Activated naive CD4-positive, alpha-beta T cell (primary cell): Measurements from ENCODE around the gene PAF1.

ENCODE experiments used
- DNase-seq, 4 experiments: peaks; one replicate each; lab custom pipeline; 2025; lab: John Stamatoyannopoulos, UW

The PAF1 gene

DNA sequence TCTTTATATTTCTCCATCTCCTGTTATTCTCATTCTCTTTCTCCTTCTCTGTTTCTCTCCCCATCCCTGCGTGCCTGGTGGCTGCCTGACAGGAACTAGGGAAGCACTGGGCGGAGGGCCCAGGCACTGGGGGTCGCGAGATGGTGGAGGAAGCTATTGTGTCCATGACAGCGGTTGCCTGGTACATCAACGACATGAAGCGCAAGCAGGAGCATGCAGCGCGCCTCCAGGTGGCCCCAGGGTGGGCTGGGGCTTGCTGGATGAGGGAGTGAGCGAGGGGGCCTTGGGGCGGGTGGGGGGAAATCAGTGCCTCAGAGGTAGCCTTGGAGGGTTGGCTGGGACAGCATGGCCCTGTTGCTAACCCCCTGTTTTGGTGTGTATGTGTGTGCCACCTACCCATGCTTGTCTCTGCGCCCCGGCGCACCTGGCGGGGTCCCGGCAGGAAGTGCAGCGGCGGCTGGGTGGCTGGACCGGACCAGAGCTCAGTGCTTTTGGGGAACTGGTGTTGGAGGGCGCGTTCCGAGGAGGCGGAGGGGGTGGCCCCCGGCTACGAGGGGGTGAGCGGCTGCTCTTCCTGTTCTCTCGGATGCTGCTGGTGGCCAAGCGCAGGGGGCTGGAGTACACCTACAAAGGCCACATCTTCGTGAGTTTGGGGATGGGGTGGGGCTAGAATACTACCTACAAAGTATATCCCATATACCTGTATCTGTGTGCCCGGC, 26.7 kb upstream of the PAF1 start:
- no peak for DNase-seq

DNA sequence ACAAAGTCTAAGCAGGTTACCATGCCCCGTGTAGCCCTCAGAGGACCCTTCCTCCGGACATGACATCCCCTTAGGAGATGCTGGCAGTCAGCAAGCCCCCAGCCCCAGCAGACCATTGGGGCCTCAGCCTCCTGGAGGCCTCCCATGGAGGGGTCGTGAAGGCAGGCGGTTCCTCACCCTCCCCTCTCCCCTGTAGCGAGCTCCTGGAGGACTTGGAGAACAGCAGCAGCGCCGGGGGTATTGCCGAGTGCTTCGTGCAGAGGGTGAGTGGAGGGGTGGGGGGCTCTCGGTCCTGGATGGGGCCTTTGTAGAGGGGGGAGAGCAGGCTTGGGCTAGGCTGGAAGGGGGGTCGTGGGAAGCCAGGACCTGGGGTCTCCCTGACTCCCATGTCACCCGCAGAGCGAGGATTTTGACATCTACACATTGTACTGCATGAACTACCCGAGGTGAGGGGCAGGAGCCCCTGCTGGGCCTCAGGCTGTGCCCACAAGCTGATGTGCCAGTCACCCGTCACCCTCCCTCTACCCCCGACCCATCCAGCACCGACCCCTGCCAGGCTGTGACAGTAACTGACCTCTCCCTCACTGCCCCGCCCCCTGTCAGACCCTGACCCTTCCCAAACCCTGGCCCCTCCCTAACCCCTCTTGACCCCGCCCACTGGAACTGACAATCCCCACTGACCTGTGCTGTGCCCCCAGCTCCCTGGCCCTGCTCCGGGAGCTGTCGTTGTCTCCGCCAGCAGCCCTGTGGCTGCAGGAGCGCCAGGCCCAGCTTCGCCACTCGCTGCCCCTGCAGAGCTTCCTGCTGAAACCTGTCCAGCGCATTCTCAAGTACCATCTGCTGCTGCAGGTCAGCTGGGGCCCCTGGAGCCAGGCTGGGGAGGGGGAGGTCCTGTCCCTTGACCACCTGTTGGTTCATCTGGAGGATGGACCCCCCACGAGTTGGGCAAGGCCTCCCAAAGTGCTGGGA, 25.5 kb upstream of the PAF1 start:
- no peak for DNase-seq

DNA sequence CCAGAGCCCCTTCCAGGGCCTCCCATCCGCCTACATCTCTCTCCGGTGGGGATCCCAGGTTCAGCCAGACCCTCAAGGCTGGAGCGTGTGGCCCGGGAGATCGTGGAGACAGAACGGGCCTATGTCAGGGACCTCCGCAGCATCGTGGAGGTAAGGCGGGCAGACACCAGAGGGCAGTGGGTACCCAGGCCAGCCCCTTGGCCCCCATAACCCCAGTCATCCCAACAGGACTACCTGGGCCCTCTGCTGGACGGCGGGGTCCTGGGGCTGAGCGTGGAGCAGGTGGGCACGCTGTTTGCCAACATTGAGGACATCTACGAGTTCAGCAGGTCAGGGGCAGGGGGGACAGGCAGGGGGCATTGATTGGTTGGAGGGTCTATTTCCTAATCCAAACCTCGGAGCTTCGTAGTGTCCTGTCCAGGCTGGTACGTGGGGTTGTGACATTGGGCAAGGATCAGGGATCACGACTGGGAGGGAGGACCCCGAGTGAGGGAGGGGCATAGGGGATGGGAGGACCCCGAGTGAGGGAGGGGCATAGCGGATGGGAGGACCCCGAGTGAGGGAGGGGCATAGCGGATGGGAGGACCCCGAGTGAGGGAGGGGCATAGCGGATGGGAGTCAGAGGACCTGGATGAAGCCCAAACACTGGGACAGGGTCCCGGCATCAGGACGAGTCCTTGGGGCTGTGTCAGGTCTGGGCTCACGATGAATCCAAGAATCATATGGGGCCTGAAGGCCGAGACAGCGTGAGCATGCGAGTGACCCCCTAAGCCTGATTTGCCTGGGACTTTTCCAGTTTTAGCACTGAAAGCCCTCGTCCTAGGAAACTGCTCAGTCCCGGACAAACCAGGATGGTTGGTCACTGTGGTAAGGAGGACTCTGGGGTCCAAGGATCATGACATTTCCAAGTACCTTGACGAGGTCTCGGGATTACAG, 24.5 kb upstream of the PAF1 start:
- peak in 1 of 4 experiments; percentile 11 for DNase-seq

DNA sequence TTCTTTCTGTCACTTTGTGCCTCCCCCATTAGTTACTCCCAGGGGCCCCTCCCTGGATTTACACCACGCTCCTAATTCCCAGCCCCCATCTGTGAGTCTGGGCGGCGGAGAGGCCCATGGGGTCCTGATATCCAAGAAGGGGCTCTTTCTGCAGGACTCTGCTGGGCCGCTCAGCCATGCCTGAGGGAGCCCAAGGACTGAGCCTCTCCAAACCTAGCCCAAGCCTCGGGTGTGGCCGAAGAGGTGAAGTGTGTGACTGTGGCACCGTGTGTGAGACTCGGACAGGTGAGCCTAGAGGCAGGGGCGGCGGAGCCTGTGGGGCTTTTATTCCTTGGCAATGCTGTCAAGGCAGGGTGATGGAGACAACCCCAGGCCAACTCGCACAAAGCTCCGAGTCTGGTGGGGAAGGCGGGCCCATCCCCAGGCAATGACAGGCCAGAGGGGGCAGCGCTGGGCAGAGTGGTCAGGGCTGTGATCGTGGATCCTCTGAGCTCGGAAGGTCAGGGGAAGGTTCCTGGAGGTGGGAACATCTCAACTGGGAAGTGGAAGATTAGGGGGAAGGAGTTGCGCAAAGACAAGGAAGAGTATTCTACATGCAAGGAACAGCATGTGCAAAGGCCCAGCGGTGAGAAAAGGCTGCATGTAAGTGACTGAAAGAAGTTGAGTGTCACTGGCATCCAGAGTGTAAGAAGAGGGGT, 23.2 kb upstream of the PAF1 start:
- no peak for DNase-seq

DNA sequence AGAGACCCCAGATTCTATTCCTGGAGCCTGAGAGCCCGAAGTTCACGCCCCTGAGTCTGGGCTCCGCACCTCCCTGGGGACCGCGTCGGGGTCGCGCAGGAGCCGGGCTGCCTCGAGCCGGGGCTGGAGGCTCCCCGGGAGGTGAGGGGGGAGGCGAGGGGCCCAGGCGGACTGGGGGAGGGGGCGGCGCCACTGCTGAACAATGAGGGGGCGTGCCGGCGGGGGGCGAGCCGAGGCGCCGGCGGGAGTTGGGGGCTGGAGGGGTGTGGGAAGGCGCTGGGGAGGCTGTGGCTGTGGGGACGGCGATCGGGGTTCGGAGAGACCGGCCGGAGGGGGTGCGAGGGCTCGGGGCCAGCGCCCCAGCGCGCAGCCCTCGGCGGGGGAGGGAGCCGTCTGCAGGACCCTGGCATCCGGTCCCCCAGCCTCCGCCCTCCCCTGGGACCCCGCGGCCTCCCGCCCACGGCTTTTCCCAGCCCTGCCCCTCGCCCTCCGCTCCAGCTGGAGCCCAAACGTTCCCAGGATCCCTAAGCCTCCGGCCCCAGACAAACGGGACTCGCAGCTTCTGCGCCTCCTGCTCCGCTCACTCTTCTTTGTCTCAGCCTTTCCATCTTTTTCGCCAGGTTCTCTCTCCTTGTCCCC, 22.5 kb upstream of the PAF1 start:
- peak in 1 of 4 experiments; percentile 35 for DNase-seq

DNA sequence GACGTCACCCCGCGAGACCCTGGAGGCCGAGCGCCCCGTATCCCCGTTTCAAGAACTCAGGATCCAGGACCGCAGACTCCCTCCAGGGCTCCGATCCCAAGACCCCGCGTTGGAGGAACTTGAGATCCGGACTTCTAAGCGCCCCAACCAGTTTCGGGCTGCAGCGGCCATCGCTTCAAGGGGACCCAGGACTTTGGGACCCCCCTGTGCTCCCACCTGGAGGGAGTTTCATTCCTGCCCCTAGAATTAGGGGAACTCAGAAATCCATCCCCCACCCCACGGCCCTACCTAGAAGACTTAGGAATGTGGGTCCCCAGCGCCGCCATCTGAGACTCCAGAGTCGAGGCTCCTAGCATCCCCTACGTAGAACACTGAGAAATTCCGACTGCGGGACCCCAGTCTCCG, 22.0 kb upstream of the PAF1 start:
- peak in 1 of 4 experiments; percentile 35 for DNase-seq

DNA sequence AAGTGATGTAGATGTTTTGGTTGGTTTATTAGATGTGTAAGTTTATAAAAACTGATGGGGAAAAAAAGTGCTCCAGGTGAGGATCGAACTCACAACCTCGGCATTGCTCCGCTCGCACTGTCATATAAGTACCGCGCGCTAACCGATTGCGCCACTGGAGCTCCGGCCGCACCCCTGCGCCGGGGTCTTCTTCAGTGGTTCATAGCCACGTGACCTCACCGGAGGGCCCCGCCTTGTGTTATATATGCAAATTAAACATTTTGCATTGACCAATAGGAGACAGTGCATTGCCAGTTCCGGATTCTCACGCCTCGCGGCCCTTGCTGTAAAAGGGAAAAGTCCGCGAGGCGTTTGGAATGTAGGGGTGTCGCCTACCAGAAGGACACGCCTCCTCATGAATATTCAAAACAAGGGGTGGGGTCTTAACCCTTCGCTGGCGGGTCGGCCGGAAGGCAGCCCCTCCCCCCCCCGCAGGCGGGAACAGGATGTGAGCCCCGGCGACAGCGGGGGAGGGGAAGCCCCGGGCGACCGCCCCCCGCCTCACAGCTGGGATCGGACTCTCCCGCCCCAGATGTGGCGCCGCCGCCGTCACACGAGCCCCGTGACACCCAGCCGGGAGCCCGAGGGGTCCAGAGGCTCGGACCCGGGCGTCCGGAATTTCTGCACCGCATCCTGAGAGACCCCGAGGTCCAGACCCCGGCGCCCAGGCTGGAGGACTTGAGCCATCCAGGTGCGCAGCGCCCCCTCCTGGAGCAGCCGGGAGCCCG, 21.4 kb upstream of the PAF1 start, which contains the start of gene PLEKHG2:
Gene PLEKHG2, plus strand, starts transcription at position 570 of the 767 bp plus-strand sequence. CDS start 1,418 bp downstream, outside the sequence.
- DNase-seq: peak; percentile 98 to 99 (median 98)

DNA sequence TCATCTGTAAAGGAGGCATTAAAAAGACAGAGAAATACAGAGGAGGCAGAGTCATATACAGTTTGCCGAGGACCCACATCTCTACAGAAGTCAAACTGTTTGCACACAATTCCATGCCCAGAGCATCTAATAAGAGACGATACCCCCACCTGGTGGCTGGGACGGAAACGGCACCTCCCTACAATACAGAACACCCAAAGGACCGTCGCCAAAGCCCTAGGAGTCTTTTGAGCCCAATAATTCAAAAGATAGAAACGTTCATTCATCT, 20.9 kb upstream of the PAF1 start:
- peak; percentile 86 to 91 (median 88) for DNase-seq

DNA sequence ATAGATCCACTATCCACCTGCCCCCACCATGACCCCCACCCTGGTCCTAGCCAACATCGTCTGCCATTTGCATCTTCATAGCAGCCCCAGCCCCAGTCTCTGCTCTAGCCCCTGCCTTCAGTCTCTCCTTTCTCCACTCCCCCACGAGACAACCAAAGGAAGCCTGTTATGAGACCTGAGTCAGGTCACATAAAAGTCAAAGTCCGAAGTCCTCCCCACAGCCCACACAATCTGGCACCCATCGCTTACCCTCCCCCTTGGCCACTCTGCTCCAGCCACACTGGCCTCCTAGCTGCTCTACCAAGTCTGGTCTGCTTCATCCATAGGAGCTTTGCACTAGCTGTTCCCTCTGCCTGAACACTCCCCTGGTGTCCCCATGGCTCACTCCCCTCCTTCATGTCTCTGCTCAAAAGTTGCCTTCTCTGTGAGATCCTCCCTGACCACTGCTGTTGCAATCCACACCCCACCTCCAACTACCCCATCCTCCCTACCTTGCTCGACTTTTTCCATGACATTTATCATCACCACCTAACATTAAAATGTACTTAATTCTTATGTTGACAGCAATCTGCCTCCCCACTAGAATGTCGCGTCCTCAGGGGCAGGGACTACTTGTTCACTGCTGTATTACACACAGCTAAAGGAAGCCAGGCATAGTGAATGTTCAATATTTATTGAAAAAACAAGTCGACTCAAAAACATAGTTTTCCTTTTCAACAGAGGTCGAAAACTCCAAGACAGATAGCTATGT, 20.4 kb upstream of the PAF1 start:
- no peak for DNase-seq

DNA sequence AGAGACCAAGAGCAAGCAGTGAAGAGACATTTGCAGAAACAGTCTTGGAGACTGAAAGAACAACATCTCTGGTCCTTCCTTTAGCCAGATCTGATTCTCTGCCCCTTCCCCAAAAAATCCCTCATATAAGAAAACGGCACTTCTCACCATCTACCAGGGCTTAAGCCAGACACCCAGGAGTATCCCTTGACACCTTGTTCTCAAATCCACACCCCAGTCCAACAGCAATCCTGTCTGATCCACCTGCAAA, 19.9 kb upstream of the PAF1 start:
- no peak for DNase-seq

DNA sequence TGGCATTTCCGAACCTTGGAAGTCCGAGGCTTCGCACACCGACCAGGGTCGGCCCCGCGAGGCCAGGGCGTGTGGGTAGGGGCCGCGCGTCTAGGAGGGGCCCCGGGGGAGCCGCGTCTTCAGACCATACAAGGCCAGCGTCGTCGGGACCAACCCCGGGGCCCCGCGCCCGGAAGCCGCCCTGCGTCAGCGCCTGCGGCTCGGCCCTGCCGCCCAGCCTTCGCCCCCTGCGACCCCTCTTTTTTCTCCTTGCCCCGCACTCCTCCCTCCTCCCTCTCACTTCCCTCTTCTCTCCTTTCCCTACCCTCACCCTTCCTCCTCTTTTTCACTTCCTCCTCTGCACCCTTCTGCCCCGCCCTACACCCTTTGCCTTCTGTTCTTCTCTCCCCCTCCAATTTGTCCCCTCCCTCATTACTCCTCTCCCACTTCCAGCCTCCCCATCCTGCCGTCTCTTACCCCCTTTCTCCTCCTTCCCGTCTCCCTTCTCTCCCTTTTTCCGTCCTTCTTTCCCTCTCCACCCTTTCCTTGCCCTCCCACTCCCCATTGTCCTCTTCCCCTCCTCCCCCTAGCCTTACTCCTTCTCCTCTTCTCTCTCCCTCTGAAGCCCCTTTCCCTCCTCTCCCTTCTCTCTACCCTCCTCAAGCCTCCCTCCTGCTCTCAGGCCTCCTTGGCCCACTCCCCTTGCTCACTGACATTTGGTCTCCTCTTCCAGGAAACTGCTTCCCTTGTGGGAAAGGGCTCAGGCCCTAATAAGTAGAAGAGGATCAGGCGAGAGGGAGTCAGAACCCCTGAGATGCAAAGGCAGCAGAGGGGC, 19.3 kb upstream of the PAF1 start:
- DNase-seq: peak in 2 of 4 experiments; percentile 51 to 61

DNA sequence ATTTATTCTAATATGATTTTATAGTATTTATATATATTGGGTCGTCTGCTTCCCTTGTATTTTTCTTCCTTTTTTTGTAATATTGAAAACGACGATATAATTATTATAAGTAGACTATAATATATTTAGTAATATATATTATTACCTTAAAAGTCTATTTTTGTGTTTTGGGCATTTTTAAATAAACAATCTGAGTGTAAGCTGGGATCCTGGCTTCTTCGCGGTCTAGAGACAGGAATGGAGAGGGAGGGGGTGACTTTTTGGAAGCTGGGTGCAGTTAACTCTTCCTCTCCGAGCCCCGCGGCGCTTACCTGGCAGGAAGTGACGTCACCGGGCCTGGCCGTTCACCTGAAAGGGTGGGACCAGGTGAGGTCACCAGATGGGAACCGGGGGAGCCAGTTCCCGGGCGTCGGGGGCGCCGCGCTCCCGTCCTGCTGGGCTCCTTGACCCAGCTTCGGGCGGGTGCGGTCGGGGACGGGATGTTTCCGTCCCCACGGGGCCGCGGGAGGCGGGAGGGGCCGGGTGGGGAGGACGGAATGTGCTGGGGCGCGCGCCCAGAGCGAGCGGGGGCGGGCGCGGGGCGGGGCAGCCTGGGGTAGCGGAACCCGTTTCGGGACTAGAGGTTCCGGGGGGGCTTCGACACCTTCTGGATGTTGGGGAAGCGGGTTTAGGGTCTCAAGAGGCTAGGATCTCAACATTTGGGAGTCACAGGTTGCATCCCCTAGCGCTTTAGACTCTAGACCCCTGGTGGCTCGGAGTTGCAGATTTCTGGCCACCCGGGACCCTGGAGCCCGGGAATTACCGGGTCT, 18.5 kb upstream of the PAF1 start:
- DNase-seq: peak; percentile 45 to 80 (median 66)

DNA sequence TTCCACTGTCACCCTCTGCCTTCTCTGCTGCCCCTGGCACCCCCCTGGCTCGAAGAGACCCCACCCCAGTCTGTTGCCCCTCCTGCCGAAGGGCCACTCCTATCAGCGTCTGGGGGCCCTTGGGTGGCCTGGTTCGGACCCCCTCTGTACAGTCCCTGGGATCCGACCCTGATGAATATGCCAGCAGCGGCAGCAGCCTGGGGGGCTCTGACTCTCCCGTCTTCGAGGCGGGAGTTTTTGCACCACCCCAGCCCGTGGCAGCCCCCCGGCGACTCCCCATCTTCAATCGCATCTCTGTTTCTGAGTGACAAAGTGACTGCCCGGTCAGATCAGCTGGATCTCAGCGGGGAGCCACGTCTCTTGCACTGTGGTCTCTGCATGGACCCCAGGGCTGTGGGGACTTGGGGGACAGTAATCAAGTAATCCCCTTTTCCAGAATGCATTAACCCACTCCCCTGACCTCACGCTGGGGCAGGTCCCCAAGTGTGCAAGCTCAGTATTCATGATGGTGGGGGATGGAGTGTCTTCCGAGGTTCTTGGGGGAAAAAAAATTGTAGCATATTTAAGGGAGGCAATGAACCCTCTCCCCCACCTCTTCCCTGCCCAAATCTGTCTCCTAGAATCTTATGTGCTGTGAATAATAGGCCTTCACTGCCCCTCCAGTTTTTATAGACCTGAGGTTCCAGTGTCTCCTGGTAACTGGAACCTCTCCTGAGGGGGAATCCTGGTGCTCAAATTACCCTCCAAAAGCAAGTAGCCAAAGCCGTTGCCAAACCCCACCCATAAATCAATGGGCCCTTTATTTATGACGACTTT, 17.7 kb upstream of the PAF1 start:
- peak in 1 of 4 experiments; percentile 14 for DNase-seq

DNA sequence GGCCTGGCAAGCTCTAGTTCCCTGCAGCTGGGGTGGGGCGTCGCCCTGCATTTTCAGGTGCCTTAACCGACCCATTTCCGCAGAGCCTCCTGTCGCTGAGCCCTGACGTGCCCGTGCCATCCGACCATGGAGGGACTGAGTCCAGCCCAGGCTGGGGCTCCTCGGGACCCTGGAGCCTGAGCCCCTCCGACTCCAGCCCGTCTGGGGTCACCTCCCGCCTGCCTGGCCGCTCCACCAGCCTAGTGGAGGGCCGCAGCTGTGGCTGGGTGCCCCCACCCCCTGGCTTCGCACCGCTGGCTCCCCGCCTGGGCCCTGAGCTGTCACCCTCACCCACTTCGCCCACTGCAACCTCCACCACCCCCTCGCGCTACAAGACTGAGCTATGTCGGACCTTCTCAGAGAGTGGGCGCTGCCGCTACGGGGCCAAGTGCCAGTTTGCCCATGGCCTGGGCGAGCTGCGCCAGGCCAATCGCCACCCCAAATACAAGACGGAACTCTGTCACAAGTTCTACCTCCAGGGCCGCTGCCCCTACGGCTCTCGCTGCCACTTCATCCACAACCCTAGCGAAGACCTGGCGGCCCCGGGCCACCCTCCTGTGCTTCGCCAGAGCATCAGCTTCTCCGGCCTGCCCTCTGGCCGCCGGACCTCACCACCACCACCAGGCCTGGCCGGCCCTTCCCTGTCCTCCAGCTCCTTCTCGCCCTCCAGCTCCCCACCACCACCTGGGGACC, 16.9 kb upstream of the PAF1 start:
- peak in 2 of 4 experiments; percentile 46 to 65 for DNase-seq

DNA sequence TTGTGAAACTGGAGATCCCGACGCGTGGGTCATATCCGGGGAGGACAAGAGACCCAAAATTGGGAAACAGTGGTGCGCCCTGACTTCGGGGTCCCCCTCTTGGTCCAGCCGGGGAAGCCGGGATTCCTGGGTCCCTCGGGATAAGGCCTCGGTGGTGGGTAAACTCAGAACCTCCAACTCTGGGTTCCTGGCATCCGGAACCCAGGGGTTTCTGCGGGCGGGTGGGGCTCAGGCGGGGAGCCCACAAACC, 16.4 kb upstream of the PAF1 start:
- no peak for DNase-seq

DNA sequence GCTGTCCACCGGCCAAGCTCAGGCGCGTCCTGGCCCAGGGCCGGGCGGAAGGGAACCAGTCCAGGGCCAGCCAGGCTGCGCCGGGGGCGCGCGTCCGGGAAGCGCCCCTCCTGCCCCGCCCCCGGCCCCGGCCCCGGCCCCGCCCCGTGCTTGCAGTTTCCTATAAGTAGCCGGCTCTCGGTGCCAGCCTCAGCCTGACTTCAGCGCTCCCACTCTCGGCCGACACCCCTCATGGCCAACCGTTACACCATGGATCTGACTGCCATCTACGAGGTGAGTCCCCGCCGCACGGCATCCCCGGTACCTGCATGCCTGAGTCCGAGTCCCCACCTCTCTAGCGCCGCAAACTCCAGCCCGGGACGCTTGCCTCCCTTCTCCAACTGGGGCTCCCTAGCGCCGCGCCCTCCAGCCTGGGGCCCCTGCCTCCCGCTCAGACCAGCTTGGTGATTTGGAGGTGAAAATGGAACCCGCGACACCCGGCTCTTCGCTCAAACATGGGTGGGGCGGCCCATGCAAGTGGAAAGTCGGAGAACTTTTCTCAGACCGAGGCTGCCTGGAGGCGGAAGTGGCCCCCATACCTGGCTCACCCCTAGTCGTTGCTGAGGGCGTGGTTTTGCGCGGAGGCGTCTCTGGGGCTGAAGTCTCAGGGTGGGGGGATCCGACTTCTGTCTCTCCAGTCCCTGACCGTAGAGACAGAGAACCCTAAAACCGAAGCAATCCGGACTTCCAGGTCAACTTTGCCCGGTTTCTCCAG, 15.9 kb upstream of the PAF1 start, which contains the start of gene ZFP36:
Gene ZFP36, plus strand, starts transcription at position 192 of the 754 bp plus-strand sequence. Its CDS starts 58 bp downstream, at position 250.
- peak; percentile 64 to 92 (median 79) for DNase-seq
